IPS DF 19.7 (cell line): Measurements from ENCODE around the gene CCDC78.
"Not testable (repeated sequence)": the region's sequence is repeated elsewhere in the genome, so short reads cannot be mapped to it uniquely, and the experiment has no call there.

Source experiments
- DNase-seq: peaks from one replicate; pipeline ENCODE4 v3.0.0-alpha.2; 2013; ENCODE audit warnings: low read depth, low spot score

Gene CCDC78

GRCh38 chr16:761625-762513, 35.6 kb upstream of the CCDC78 start:
- DNase-seq = no peak

DNA sequence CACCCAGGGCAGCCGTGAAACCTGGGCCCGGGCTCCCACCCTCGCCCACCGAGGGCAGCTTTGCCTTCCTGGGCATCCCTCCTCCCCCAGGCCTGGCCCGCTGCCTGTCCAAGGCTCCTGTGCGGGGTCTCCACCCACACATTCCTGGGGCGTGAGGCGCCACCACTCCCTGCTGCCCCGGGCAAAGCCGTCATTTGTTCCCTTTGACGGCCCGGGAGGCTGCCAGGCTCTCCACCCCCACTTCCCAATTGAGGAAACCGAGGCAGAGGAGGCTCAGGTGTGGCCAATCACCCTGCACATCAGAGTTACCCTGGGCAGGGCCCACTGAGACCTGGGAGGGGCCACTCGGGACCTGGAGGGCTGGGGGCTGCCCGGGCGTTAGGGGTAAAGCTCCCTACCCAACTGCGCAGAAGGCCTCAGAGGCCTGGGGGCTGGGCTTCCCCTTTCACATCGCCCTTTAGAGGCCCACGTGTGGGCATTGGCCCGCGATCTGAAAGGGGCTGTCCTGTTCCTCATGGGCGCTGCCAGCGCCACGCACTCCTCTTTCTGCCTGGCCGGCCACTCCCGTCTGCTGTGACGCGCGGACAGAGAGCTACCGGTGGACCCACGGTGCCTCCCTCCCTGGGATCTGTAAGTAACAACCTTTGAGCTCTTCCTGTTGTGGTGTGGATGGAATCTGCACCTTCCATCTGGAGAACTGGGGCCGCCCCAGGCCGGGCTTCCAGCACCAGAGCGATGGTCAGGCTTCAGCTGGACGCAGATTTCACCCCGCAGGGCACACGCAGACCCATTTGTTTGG, 34.5 kb upstream of the CCDC78 start, which contains the start of gene MSLN:
TSS of gene MSLN (plus strand) at position 190 of the 799 bp plus-strand sequence. CDS start 1,947 bp downstream, outside the sequence.
- no peak for DNase-seq

GRCh38 chr16:760065-760464, 33.8 kb upstream of the CCDC78 start:
- no peak for DNase-seq

DNA sequence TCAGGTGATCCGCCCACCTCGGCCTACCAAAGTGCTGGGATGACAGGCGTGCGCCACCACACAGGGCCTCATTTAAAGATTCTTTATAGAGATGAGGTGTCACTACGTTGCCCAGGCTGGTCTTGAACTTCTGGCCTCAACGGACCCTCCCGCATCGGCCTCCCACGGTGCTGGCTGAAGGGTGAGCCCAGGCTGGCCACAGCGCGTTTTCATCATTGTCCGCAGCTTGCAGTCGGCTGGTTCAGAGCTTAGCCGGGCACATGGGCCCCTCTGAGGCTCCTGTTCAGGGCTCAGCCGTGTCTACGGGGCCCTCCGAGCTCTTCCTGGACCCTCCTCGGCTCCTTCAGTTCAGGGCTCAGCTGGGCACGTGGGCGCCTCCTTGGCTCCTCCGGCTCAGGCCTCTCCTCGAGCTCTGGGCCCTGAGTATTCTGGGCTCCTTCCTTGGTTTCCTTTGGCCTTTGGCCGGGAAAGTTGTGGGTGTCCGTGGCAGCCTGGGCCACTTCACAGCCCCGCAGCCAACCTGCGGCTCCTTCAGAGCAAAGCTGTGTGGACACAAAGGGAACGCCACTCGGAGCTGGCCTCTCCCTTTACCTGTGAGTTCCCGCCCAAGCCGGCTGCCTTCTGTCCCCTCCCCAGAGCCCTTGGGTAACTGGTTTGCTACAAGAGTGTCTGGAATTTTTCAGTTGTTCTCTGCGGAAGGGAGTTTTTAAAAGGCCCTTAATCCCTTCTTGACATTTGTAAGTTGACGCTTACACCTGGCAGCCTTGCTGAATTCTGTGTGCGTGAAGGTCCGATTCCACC, 33.1 kb upstream of the CCDC78 start:
- no peak for DNase-seq

DNA sequence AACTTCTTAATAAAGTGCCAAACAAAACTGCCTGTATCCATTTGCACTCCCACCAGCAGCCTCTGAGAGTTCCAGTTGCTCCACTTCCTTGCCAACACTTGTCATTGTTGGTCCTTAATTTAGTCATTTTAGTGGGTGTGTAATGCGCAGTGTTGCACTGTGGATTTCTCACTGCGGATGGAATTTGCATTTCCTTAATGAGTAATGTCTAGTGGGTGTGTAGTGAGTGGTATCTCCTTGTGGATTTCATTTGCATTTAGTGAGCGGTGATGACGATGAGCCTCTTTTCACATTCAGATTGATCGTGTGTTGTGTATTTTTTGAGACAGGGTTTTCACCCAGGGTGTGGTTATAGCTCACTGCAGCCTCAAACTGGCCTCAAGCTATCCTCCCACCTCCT, 30.2 kb upstream of the CCDC78 start:
- no peak for DNase-seq

- no peak for DNase-seq
These were observed 28.4 kb upstream of the CCDC78 start for GRCh38 chr16:754656-755055.

GRCh38 chr16:754121-754607, 27.9 kb upstream of the CCDC78 start:
- DNase-seq = not testable (repeated sequence)

- no peak for DNase-seq
These were observed 25.7 kb upstream of the CCDC78 start for GRCh38 chr16:752007-752312.

- no peak for DNase-seq
These were observed 25.1 kb upstream of the CCDC78 start for GRCh38 chr16:751152-752006.

- DNase-seq = no peak
These were observed 24.2 kb upstream of the CCDC78 start for GRCh38 chr16:750485-750884.

- no peak for DNase-seq
These were observed 22.8 kb upstream of the CCDC78 start for GRCh38 chr16:749010-749409.

- no peak for DNase-seq
These were observed 21.9 kb upstream of the CCDC78 start for GRCh38 chr16:747978-748746.

- DNase-seq = no peak
These were observed 20.4 kb upstream of the CCDC78 start for GRCh38 chr16:746637-747036.

DNA sequence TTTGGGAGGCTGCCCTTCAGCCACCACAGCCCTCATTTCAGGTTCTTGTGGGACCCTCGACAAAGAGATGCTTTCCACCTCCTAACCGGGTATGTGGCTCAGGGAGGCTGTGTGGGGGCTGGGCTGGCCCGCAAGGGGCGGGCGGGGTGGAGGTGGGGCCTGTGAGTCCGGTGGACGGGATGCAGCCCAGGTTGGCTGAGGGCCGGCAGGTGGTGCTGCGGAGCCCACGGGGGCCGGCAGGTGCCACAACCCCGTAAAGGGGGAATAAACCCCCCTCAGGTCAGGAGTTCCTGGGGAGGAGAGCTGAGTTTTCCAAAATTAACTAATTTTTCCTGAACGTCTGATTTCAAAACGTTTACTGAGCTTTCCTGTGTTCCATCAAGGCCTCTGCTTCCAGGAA, 19.5 kb upstream of the CCDC78 start:
- DNase-seq = no peak

GRCh38 chr16:743794-744500, 17.7 kb upstream of the CCDC78 start:
- no peak for DNase-seq

GRCh38 chr16:742894-743293, 16.7 kb upstream of the CCDC78 start:
- not testable (repeated sequence) for DNase-seq

GRCh38 chr16:741986-742629, 15.9 kb upstream of the CCDC78 start:
- no peak for DNase-seq

DNA sequence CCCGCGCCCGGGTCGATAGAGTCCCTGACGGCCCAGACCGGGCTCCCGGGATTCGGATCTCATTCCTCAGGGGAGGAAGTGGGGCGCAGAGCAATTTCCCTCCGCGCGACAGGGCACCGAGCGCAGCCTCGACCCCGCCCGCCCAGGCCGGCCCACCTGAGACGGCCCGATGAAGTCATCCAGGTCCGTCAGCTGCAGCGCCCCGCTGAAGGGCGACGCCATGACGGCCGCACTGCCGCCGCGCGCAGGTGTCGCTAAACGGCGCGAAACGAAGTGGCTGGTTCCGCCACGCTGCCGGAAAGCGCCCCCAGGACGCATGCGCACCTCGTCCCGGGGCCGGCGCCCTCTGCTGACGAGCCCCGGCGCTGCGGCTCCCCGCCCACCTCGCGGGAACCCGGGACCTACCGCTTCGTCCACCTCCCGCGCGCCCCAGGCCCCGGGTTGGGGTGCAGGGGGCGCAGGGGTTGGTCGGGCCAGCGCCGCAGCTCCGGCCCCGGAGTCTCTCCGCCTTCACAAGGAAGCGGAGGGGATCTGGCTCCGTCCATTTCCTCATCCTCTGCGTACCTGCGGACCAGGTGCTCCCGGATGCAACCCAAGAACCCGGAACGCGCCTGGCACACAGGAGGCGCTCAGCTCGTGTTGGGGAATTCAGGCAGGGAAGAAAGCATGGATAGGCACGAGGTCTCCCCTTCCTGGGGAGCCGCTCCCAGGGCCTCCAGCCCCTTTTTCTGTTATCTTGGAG, 14.7 kb upstream of the CCDC78 start, which contains the start of gene CIAO3:
TSS of gene CIAO3 (minus strand) at position 234 of the 742 bp plus-strand sequence. CDS start at position 222, 12 bp downstream.
- no peak for DNase-seq
